ENCODE measurements around the gene RYR1. TPM values are rescaled to one million over a fixed set of nuclear protein-coding genes. Genes with fewer than 3 reads are reported as not detected.

Gene RYR1
- total RNA-seq, 1 donor from 2014 or later: 0.32 TPM

GRCh38 chr19:38449518-38449917, 16.0 kb downstream of the RYR1 start:
- H3K4me3 ChIP-seq (ENCODE audit: insufficient read depth, low read depth, low read length): no peak overlapping the region
- TF ChIP-seq CTCF (IDR thresholded peaks at IDR 0.05; ENCODE audit: insufficient read depth, low read depth, low read length): no peak
- no peak for TF ChIP-seq EZH2 (IDR thresholded peaks at IDR 0.05; ENCODE audit: insufficient read depth, low read length)
- H3K9me3 Mint-ChIP-seq (ENCODE audit: unreplicated experiment): peaks cover 2% of the 10 kb centered on the region
- H3K27me3 Mint-ChIP-seq (ENCODE audit: low read depth, unreplicated experiment): peaks cover 33% of the 10 kb centered on the region
- DNase-seq (ENCODE audit: low read depth): no peak
- no peak overlapping the region for H3K9ac ChIP-seq (ENCODE audit: low read length)
- H3K36me3 Mint-ChIP-seq (ENCODE audit: low read depth, unreplicated experiment): peaks cover 3% of the 10 kb centered on the region
- H3K27ac ChIP-seq (ENCODE audit: low read depth, low read length): no peak overlapping the region
- no peaks in the 10 kb centered on the region for H3K4me1 Mint-ChIP-seq (ENCODE audit: low read depth, unreplicated experiment)
- no peaks in the 10 kb centered on the region for H3K79me2 ChIP-seq (ENCODE audit: insufficient read depth, low read length)
- H3K9me3 ChIP-seq (ENCODE audit: insufficient read depth, low read depth, low read length): no peaks in the 10 kb centered on the region
- FAIRE-seq: no peak
- H3K4me1 ChIP-seq (ENCODE audit: insufficient read depth, low read length): no peaks in the 10 kb centered on the region
- H4K20me1 ChIP-seq (ENCODE audit: insufficient read depth, low read length): no peaks in the 10 kb centered on the region
- peaks cover 5% of the 10 kb centered on the region for H3K27me3 ChIP-seq (ENCODE audit: insufficient read depth, low read length)
- H3K27ac Mint-ChIP-seq (ENCODE audit: unreplicated experiment): no peak overlapping the region
- H3K36me3 ChIP-seq (ENCODE audit: insufficient read depth, low read length): no peaks in the 10 kb centered on the region
- no peak overlapping the region for H3K4me2 ChIP-seq (ENCODE audit: low read length)
- H2AFZ ChIP-seq (ENCODE audit: low read depth, low read length): no peak overlapping the region
- no peak overlapping the region for H3K4me3 Mint-ChIP-seq (ENCODE audit: unreplicated experiment)

GRCh38 chr19:38451036-38451435, 17.5 kb downstream of the RYR1 start:
- no peaks in the 10 kb centered on the region for H3K4me1 Mint-ChIP-seq (ENCODE audit: low read depth, unreplicated experiment)
- DNase-seq (ENCODE audit: low read depth) (no peak), FAIRE-seq (no peak)
- H3K27me3 ChIP-seq (ENCODE audit: insufficient read depth, low read length): peaks cover 5% of the 10 kb centered on the region
- no peak overlapping the region for H3K4me3 Mint-ChIP-seq (ENCODE audit: unreplicated experiment)
- H3K9ac ChIP-seq (ENCODE audit: low read length): no peak overlapping the region
- no peak overlapping the region for H2AFZ ChIP-seq (ENCODE audit: low read depth, low read length)
- peaks cover 2% of the 10 kb centered on the region for H3K9me3 Mint-ChIP-seq (ENCODE audit: unreplicated experiment)
- H3K36me3 Mint-ChIP-seq (ENCODE audit: low read depth, unreplicated experiment): peaks cover 3% of the 10 kb centered on the region
- H3K79me2 ChIP-seq (ENCODE audit: insufficient read depth, low read length): no peaks in the 10 kb centered on the region
- no peaks in the 10 kb centered on the region for H3K9me3 ChIP-seq (ENCODE audit: insufficient read depth, low read depth, low read length)
- no peak overlapping the region for H3K27ac Mint-ChIP-seq (ENCODE audit: unreplicated experiment)
- H3K27me3 Mint-ChIP-seq (ENCODE audit: low read depth, unreplicated experiment): peaks cover 31% of the 10 kb centered on the region
- TF ChIP-seq CTCF (IDR thresholded peaks at IDR 0.05; ENCODE audit: insufficient read depth, low read depth, low read length): no peak
- TF ChIP-seq EZH2 (IDR thresholded peaks at IDR 0.05; ENCODE audit: insufficient read depth, low read length): no peak
- H3K4me2 ChIP-seq (ENCODE audit: low read length): no peak overlapping the region
- H3K27ac ChIP-seq (ENCODE audit: low read depth, low read length): no peak overlapping the region
- H4K20me1 ChIP-seq (ENCODE audit: insufficient read depth, low read length): no peaks in the 10 kb centered on the region
- H3K36me3 ChIP-seq (ENCODE audit: insufficient read depth, low read length): no peaks in the 10 kb centered on the region
- no peak overlapping the region for H3K4me3 ChIP-seq (ENCODE audit: insufficient read depth, low read depth, low read length)
- no peaks in the 10 kb centered on the region for H3K4me1 ChIP-seq (ENCODE audit: insufficient read depth, low read length)

GRCh38 chr19:38451629-38452028, 18.1 kb downstream of the RYR1 start:
- H2AFZ ChIP-seq (ENCODE audit: low read depth, low read length): no peak overlapping the region
- peaks cover 2% of the 10 kb centered on the region for H3K9me3 Mint-ChIP-seq (ENCODE audit: unreplicated experiment)

More at GRCh38 chr19:38451629-38452028, 18.1 kb downstream of the RYR1 start:
- no peak for FAIRE-seq
- DNase-seq (ENCODE audit: low read depth): no peak
- TF ChIP-seq CTCF (IDR thresholded peaks at IDR 0.05; ENCODE audit: insufficient read depth, low read depth, low read length) (no peak), EZH2 (IDR thresholded peaks at IDR 0.05; ENCODE audit: insufficient read depth, low read length) (no peak)
- Mint-ChIP-seq H3K4me3 (ENCODE audit: unreplicated experiment) (no peak overlapping the region), H3K27me3 (ENCODE audit: low read depth, unreplicated experiment) (peaks cover 26% of the 10 kb centered on the region), H3K4me1 (ENCODE audit: low read depth, unreplicated experiment) (no peaks in the 10 kb centered on the region), H3K36me3 (ENCODE audit: low read depth, unreplicated experiment) (peaks cover 3% of the 10 kb centered on the region), H3K27ac (ENCODE audit: unreplicated experiment) (no peak overlapping the region)
- Histone ChIP-seq H3K4me1 (ENCODE audit: insufficient read depth, low read length) (no peaks in the 10 kb centered on the region), H3K4me2 (ENCODE audit: low read length) (no peak overlapping the region), H3K9me3 (ENCODE audit: insufficient read depth, low read depth, low read length) (no peaks in the 10 kb centered on the region), H3K4me3 (ENCODE audit: insufficient read depth, low read depth, low read length) (no peak overlapping the region), H3K36me3 (ENCODE audit: insufficient read depth, low read length) (no peaks in the 10 kb centered on the region), H3K9ac (ENCODE audit: low read length) (no peak overlapping the region), H3K79me2 (ENCODE audit: insufficient read depth, low read length) (no peaks in the 10 kb centered on the region), H4K20me1 (ENCODE audit: insufficient read depth, low read length) (no peaks in the 10 kb centered on the region), H3K27me3 (ENCODE audit: insufficient read depth, low read length) (peaks cover 5% of the 10 kb centered on the region), H3K27ac (ENCODE audit: low read depth, low read length) (no peak overlapping the region)

Data from astrocyte (in vitro differentiated cells and primary cell).